AG04450 (cell line): ENCODE measurements around the gene PPHLN1. TPM values are rescaled to one million over a fixed set of nuclear protein-coding genes. Genes with fewer than 3 reads are reported as not detected.
"Not testable (repeated sequence)": the region's sequence is repeated elsewhere in the genome, so short reads cannot be mapped to it uniquely, and the experiment has no call there.

Experiments
- CTCF ChIA-PET: fragments of 300-600, 350-600 bp; formaldehyde crosslinking; extraction: SDS; loops from one replicate; lab custom pipeline; 2022; ENCODE audit warnings: antibody characterized with exemption, inconsistent platforms; lab: Charles Lee
- POLR2A ChIA-PET: fragments of 350-600 bp; formaldehyde crosslinking; extraction: SDS; loops from one replicate; lab custom pipeline; 2021; ENCODE audit warnings: antibody characterized with exemption, inconsistent platforms; lab: Yijun Ruan, JAX
- DNase-seq: peaks from one replicate; pipeline ENCODE4 v3.0.0-alpha.2; 2011; ENCODE audit warnings: low read depth, low spot score
- H3K27ac ChIP-seq: one replicate; pipeline ENCODE4 v1.5.1; 2012; ENCODE audit warnings: low read depth, low read length, control low read depth
- H3K27me3 ChIP-seq: one replicate; pipeline ENCODE4 v1.6.0; 2012; ENCODE audit warnings: low read length; ENCODE audit not compliant: control insufficient read depth, insufficient read depth
- H3K4me3 ChIP-seq: 2 replicates; pipeline ENCODE4 v1.5.1; 2011; ENCODE audit warnings: mild to moderate bottlenecking, low read depth, low read length, control low read depth
- H3K9me3 ChIP-seq: 2 replicates; pipeline ENCODE4 v1.5.1; 2012; ENCODE audit warnings: low read length; ENCODE audit not compliant: control insufficient read depth, insufficient read depth
- polyA plus RNA-seq: library from polyadenylated mRNA; depleted of rRNA; stranded (reverse); fragments of >200 nt; gene quantifications from 2 replicates; pipeline ENCODE4 v1.2.3, GENCODE V29; 2011
- TF ChIP-seq, protein P1 (sequence below): IDR thresholded peaks from 2 replicates; pipeline ENCODE4 v1.5.1; 2011; ENCODE audit warnings: low read depth, low read length, control low read depth, inconsistent platforms

PPHLN1 gene
- polyA plus RNA-seq, 1 experiment: 89.1 TPM

DNA sequence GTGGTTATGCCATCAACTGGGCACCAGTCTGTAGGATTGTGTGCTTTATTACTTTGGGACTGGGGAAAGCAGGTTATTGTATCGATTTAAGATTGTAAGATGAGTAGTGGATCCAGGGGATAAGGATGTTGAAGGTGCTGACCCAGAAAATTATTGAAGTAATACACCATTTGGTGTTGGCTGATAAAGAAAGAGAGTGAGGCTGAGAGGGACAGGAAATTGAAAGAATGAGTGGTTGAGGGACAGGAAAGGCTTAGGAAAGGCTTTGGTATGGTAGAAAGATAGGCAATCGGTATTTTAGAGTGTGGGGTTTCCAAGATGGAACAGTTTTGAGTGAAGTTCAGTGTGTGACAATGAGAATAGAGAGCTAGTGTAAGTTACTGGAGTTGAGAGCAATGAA lies 12.3 kb downstream of the PPHLN1 start:
- Histone ChIP-seq H3K27me3 (no peaks in the 10 kb centered on the region), H3K9me3 (no peaks in the 10 kb centered on the region), H3K27ac (no peak overlapping the region), H3K4me3 (no peak overlapping the region)
- TF ChIP-seq, protein P1, sequence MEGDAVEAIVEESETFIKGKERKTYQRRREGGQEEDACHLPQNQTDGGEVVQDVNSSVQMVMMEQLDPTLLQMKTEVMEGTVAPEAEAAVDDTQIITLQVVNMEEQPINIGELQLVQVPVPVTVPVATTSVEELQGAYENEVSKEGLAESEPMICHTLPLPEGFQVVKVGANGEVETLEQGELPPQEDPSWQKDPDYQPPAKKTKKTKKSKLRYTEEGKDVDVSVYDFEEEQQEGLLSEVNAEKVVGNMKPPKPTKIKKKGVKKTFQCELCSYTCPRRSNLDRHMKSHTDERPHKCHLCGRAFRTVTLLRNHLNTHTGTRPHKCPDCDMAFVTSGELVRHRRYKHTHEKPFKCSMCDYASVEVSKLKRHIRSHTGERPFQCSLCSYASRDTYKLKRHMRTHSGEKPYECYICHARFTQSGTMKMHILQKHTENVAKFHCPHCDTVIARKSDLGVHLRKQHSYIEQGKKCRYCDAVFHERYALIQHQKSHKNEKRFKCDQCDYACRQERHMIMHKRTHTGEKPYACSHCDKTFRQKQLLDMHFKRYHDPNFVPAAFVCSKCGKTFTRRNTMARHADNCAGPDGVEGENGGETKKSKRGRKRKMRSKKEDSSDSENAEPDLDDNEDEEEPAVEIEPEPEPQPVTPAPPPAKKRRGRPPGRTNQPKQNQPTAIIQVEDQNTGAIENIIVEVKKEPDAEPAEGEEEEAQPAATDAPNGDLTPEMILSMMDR: no peak
- POLR2A ChIA-PET: no interaction called here
- CTCF ChIA-PET: interaction anchor here (0.9 to 2.9 kb wide), 2 partner anchors 34 to 314 kb away, joined by 5 to 17 read pairs; no protein-coding TSS in a partner anchor
- DNase-seq: no peak

DNA sequence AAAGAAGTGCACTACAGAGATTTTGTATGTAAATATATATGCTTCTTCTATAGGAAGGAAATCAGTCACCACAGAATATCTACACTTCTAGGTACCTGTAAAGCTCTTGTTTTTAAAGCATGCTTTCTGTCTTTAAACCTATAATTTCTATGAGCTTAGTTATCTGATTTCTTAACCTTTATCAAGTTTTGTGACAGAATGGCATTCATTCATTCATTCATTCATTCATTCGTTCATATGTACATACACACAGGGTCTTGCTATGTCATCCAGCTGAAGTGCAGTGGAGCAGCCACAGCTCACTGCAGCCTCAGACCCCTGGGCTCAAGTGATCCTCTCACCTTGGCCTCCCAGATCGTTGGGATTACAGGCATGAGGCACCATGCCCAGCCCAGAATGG lies 16.1 kb downstream of the PPHLN1 start:
- ChIA-PET POLR2A (no interaction called here), CTCF (interaction anchor here (1.3 to 1.6 kb wide), 3 partner anchors 10 to 318 kb away, joined by 3 to 7 read pairs (median 5); no protein-coding TSS in a partner anchor)
- TF ChIP-seq, protein P1: no peak
- Histone ChIP-seq H3K27ac (no peak overlapping the region), H3K9me3 (no peaks in the 10 kb centered on the region), H3K27me3 (no peaks in the 10 kb centered on the region), H3K4me3 (no peak overlapping the region)
- no peak for DNase-seq

DNA sequence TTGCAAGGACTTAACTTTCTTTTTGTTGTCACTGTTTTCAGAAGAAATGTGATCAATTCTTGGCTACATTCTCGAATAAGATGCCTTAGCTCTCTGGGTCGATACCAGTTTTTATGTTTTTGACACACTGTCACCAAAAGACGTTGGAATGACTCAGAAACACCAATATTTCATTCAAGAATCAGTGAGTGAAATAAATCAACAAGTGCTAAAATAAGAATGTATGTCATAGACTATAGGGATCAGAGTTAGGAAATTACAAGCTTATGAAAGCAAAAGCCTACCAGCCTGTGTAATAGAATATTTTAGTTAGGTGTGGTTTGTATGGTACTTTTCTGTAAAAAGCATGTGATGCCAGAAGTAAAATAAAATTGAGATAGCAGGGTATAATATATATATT lies 17.8 kb downstream of the PPHLN1 start:
- H3K9me3 ChIP-seq: no peaks in the 10 kb centered on the region
- H3K4me3 ChIP-seq: no peak overlapping the region
- ChIA-PET CTCF (no interaction called here), POLR2A (no interaction called here)
- no peak for DNase-seq
- H3K27me3 ChIP-seq: no peaks in the 10 kb centered on the region
- no peak overlapping the region for H3K27ac ChIP-seq
- TF ChIP-seq, protein P1: no peak

DNA sequence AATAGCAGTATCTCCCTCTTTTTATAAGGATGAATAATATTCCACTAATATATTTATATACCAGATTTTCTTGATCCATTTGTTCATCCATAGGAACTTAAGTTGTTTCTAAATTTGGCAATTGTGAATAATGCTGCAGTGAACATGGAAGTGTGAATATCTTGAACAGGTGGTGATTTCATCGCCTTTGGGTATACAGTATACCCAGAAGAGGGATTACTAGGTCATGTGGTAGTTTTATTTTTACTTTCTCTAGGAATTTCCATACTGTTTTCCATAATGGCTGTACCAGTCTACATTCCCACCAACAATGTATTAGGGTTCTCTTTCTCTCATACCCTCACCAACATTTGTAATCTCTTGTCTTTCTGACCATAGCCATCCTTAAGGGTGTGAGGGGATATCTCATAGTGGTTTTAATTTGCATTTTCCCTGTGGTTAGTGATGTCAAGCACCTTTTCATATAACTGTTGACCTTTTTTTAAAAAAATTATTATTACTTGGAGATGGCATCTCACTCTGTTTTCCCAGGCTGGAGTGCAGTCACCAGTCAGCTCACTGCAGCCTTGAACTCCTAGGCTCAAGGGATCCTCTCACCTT lies 20.5 kb downstream of the PPHLN1 start:
- Histone ChIP-seq H3K27ac (no peak overlapping the region), H3K9me3 (no peaks in the 10 kb centered on the region; the same call in 1 of the 2 replicates), H3K4me3 (no peak overlapping the region), H3K27me3 (no peaks in the 10 kb centered on the region)
- POLR2A ChIA-PET: no interaction called here
- TF ChIP-seq, protein P1: no peak
- no peak for DNase-seq
- CTCF ChIA-PET: interaction anchor here (1.8 kb wide), 1 partner anchor 25 kb away, joined by 9 read pairs; no protein-coding TSS in a partner anchor

DNA sequence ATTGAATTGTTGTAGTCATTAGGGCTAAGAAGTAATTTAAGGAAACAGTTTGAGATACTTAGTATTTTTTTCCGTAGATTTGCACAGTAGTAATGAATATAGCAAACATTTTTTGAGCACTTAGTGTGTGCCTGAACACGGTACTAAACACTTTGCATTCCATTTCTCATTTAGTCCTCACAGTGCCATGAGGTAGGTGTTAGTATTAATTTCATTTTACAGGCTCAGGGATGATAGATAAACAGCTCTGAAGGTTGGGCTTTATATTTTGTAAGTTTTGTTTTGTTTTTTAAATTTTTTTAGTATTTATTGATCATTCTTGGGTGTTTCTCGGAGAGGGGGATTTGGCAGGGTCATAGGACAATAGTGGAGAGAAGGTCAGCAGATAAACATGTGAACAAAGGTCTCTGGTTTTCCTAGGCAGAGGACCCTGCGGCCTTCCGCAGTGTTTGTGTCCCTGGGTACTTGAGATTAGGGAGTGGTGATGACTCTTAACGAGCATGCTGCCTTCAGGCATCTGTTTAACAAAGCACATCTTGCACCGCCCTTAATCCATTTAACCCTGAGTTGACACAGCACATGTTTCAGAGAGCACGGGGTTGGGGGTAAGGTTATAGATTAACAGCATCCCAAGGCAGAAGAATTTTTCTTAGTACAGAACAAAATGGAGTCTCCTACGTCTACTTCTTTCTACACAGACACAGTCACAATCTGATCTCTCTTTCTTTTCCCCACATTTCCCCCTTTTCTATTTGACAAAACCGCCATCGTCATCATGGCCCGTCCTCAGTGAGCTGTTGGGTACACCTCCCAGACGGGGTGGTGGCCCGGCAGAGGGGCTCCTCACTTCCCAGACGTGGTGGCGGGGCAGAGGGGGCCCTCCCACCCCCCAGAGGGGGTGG lies 23.4 kb downstream of the PPHLN1 start:
- POLR2A ChIA-PET, H3K4me3 ChIP-seq, H3K9me3 ChIP-seq, H3K27ac ChIP-seq, H3K27me3 ChIP-seq, DNase-seq: not testable (repeated sequence)
- CTCF ChIA-PET: interaction anchor here (0.6 to 2.6 kb wide), 4 partner anchors 10 to 23 kb away, joined by 3 to 16 read pairs (median 4); no protein-coding TSS in a partner anchor

DNA sequence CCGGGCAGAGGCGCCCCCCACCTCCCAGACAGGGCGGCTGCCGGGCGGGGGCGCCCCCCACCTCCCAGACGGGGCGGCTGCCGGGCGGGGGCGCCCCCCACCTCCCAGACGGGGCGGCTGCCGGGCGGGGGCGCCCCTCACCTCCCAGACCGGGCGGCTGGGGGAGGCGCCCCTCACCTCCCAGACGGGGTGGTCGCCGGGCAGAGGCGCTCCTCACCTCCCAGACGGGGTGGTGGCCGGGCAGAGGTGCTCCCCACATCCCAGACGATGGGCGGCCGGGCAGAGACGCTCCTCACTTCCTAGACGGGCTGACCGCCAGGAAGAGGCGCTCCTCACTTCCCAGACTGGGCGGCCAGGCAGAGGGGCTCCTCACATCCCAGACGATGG lies 24.0 kb downstream of the PPHLN1 start:
- CTCF ChIA-PET, DNase-seq, POLR2A ChIA-PET, H3K27ac ChIP-seq, H3K9me3 ChIP-seq, H3K4me3 ChIP-seq, H3K27me3 ChIP-seq: not testable (repeated sequence)
